GM10266 (cell line): Measurements from ENCODE around the gene COMP.

Source experiments
- DNase-seq: peaks from one replicate; pipeline ENCODE4 v3.0.0; 2012; ENCODE audit errors: extremely low spot score
- TF ChIP-seq, protein P1 (sequence below): IDR thresholded peaks from 2 replicates; pipeline ENCODE4 v1.5.1; 2012; ENCODE audit warnings: mild to moderate bottlenecking, low read depth; ENCODE audit not compliant: control insufficient read depth, insufficient read depth; ENCODE audit errors: missing control alignments

The COMP gene

DNA sequence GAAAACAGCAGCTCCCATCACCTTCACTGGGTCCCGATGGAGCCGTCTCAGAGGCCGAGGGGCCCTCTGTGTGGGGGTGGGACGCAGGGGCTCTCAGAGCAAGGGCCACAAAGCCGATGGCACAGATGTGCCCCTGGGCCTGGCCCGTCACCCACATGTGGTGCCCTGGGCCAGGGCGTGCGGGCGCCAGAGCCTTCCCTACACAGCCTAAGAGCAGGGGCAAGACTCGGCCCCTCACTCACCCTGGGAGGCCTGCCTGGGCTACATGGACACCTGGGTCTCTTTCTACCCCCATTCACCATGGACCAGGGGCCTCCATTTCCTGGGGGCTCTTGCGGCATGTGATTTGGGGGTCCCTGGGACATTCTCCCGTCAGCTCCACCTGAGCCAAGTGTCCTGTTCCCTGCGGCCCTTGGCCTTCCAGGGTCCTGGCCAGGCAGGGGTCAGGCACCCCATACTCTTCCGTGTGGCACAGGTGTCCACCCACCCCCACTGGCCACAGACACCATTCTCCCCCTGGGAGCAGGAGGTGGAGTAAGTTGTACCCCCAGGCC lies 10.0 kb downstream of the COMP start:
- peak; percentile 32 for DNase-seq
- TF ChIP-seq, protein P1, sequence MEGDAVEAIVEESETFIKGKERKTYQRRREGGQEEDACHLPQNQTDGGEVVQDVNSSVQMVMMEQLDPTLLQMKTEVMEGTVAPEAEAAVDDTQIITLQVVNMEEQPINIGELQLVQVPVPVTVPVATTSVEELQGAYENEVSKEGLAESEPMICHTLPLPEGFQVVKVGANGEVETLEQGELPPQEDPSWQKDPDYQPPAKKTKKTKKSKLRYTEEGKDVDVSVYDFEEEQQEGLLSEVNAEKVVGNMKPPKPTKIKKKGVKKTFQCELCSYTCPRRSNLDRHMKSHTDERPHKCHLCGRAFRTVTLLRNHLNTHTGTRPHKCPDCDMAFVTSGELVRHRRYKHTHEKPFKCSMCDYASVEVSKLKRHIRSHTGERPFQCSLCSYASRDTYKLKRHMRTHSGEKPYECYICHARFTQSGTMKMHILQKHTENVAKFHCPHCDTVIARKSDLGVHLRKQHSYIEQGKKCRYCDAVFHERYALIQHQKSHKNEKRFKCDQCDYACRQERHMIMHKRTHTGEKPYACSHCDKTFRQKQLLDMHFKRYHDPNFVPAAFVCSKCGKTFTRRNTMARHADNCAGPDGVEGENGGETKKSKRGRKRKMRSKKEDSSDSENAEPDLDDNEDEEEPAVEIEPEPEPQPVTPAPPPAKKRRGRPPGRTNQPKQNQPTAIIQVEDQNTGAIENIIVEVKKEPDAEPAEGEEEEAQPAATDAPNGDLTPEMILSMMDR = no peak

DNA sequence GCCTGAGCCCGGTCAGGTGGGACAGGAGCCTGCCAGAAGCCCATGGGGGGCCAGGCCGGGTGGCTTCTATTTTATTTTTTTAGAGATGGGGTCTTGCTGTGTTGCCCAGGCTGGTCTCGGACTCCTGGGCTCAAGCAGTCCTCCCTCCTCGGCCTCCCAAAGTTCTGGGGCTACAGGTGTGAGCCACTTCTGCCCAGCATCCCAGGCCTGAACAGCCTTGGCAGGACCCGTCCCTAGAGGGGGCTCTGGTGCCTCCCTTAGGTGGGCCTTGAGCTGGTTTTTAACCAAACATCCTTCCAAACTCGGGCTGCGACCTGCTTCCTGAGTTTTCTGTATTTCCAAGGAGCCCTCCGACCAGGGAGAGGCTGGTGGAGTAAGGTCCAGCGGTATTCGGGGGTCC lies 10.5 kb downstream of the COMP start:
- peak; percentile 56 for DNase-seq
- TF ChIP-seq, protein P1 = no peak

DNA sequence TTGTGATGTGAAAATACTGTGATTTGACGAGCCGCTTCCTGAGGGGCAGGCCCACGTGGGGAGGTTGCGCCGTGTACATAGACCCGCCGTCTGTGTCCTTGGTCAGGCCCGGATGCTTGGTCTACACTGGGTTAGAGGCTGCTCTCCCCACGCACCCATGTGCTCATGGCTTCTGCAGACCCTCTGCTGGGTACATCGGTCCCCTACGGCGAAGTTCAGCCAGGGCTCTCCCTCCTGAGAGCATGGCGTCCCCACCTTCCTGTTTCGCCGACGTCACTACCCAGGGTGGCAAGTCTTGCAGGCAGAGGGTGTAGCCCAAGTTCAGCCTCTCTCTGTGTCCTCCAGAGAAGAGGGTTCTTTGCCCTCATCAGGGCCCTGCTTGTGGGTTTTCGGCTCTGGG lies 11.0 kb downstream of the COMP start:
- TF ChIP-seq, protein P1 = no peak
- no peak for DNase-seq

DNA sequence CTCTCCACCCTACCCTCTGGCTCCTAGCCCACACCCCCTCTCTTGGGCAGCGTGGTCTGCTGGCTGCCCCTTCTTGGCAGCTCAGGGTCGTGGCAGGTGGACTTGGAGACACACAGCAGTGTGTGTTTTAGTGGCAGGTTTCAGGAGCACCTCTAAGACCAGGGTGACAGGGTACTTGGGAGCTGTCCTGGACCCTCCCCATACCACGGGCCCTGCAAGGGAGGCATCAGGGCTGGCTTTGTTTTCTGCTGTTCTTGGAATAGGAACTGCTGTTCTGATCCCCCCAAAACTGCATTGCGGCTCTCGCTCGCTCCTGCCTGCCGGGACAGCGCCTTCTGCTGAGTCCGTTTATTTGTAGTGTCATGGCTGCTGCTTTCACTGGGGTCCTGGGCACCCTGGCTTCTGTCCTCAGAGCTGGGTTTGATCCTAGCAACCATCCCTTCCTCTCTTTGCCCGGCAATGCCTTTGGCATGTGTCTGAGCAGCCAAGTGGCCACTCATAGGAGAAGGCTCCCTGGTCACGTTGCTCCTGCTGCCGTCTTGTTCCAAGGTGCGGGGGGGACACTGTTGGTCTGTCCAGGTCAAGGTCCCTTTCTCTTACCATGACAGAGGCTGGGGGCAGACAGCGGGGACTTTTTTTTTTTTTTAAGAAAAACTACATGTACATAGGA lies 12.1 kb downstream of the COMP start:
- no peak for DNase-seq
- TF ChIP-seq, protein P1 = no peak

DNA sequence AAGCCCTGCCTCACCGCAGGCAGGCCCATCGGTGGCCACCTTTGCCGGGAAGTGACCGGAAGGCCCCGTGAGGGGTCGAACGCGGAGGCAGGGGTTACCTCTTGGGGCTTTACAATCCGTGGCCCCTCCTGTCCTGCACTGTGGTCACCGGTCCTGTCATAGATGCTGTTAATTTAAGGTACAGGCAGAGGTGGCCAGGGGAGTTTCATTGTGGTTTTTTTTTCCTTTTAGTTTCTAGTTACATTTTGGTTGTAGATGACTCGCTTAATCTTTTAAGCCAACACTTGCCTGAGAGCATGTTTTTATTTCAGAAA lies 13.1 kb downstream of the COMP start:
- TF ChIP-seq, protein P1 = no peak
- peak; percentile 40 for DNase-seq

DNA sequence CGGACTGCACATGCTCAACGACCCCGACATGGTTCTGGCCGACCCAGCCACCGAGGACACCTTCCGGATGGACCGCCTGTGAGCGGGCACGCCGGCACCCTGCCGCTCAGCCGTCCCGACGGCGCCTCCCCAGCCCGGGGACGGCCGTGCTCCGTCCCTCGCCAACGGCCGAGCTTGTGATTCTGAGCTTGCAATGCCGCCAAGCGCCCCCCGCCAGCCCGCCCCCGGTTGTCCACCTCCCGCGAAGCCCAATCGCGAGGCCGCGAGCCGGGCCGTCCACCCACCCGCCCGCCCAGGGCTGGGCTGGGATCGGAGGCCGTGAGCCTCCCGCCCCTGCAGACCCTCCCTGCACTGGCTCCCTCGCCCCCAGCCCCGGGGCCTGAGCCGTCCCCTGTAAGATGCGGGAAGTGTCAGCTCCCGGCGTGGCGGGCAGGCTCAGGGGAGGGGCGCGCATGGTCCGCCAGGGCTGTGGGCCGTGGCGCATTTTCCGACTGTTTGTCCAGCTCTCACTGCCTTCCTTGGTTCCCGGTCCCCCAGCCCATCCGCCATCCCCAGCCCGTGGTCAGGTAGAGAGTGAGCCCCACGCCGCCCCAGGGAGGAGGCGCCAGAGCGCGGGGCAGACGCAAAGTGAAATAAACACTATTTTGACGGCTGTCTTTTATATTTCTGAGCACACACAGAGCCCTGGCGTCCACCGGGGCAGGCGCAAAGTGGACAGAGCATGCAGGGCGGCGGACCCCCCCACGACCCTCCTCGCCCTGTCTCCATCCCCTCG lies 13.6 kb downstream of the COMP start:
- TF ChIP-seq, protein P1 = no peak

DNA sequence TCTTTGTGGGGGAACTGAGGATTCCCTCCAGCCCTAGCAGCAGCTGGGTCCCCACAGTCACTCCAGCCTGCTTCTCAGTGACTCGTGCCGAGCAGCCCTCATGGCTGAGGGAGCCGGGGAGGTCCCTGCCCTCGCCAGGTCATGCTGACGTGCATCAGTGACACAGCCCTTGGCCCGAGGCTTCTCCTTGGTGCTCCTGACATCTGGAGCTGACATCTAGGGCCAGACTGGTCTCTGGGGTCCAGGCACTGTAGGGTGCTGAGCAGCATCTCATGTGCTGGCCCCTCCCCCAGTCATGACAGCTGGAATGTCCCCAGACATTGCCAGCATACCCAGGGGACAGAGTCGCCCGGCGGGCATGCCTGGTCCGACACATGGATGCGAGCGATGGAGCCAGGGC lies 14.4 kb downstream of the COMP start:
- TF ChIP-seq, protein P1 = no peak
- DNase-seq = peak; percentile 44

More for the DNA sequence above, 13.6 kb downstream of the COMP start:
- DNase-seq = no peak
